T-cell (primary cell): ENCODE results near the gene PNCK. TPM values are rescaled to one million over a fixed set of nuclear protein-coding genes. Genes with fewer than 3 reads are reported as not detected.

Experiments
- ATAC-seq, 4 experiments: fragments of 200-7000 bp in 3 of 4; fragments of 150-1000 bp in 1 of 4; cut with Tn5 transposase; replicated peaks in 1 of 4; 1 replicate in 3 of 4; 2 replicates in 1 of 4; pipeline ENCODE4 v1.10.0; 2021; ENCODE audit warnings: moderate library complexity in 3 of 4, mild to moderate bottlenecking in 2 of 4, moderate number of reproducible peaks in 1 of 4
- CTCF ChIA-PET, 2 donors: fragments of 300-600 bp; sonication (Branson Sonifier 250); formaldehyde crosslinking; loops; one replicate each; lab custom pipeline; 2022; ENCODE audit warnings: antibody characterized with exemption in 2 of 2; lab: Charles Lee
- POLR2A ChIA-PET, 2 donors: fragments of 300-600 bp; sonication (Branson Sonifier 250); formaldehyde crosslinking; loops; one replicate each; lab custom pipeline; 2022; ENCODE audit warnings: antibody characterized with exemption in 2 of 2; lab: Charles Lee
- DNase-seq, 35 experiments: peaks; one replicate each; pipeline versions ENCODE4 v3.0.0 to v3.0.0-alpha.2; 2013 to 2023
- H3K27ac ChIP-seq: one replicate; pipeline ENCODE4 v1.5.1; 2013; ENCODE audit warnings: low read length
- H3K27me3 ChIP-seq, 2 experiments: replicated peaks in 1 of 2; 1 replicate in 1 of 2; 2 replicates in 1 of 2; pipeline versions ENCODE4 v1.6.1 to v1.7.0; 2013; ENCODE audit warnings: low read length in 1 of 2, mixed read lengths in 1 of 2; ENCODE audit not compliant: control insufficient read depth in 2 of 2, insufficient read depth in 2 of 2; ENCODE audit errors: extremely low read depth in 1 of 2
- H3K36me3 ChIP-seq, 2 donors: 1 replicate in 1 of 2; 2 replicates in 1 of 2; pipeline versions ENCODE4 v1.6.1 to v1.7.0; 2013; ENCODE audit warnings: low read length in 1 of 2; ENCODE audit not compliant: control insufficient read depth in 2 of 2, insufficient read depth in 1 of 2; ENCODE audit errors: extremely low read depth in 1 of 2
- H3K4me1 ChIP-seq, 2 experiments: 1 replicate in 1 of 2; 2 replicates in 1 of 2; pipeline versions ENCODE4 v1.6.1 to v1.7.0; 2013; ENCODE audit warnings: low read length in 2 of 2, mixed read lengths in 1 of 2; ENCODE audit not compliant: insufficient read depth in 2 of 2, control insufficient read depth in 1 of 2; ENCODE audit errors: extremely low read depth in 1 of 2
- H3K4me3 ChIP-seq, 2 donors: 1 replicate in 1 of 2; 2 replicates in 1 of 2; pipeline versions ENCODE4 v1.5.1 to v1.7.0; 2013; ENCODE audit warnings: mild to moderate bottlenecking in 2 of 2, low read length in 1 of 2, moderate library complexity in 1 of 2; ENCODE audit not compliant: control insufficient read depth in 1 of 2; ENCODE audit errors: extremely low read depth in 1 of 2
- H3K9me3 ChIP-seq: 2 replicates; pipeline ENCODE4 v1.7.0; 2013
- H3K27ac Mint-ChIP-seq, 2 donors: one replicate each; pipeline ENCODE4 v1.8.0; 2020 to 2021; ENCODE audit warnings: mild to moderate bottlenecking in 2 of 2, mixed read lengths in 2 of 2
- H3K27me3 Mint-ChIP-seq, 2 donors: one replicate each; pipeline ENCODE4 v1.8.0; 2021 to 2022; ENCODE audit warnings: mixed read lengths in 2 of 2
- H3K36me3 Mint-ChIP-seq: one replicate; pipeline ENCODE4 v1.8.0; 2021; ENCODE audit warnings: mixed read lengths
- H3K4me1 Mint-ChIP-seq, 3 donors: one replicate each; pipeline ENCODE4 v1.8.0; 2020 to 2022; ENCODE audit warnings: mixed read lengths in 3 of 3, mild to moderate bottlenecking in 1 of 3
- H3K4me3 Mint-ChIP-seq, 3 donors: one replicate each; pipeline ENCODE4 v1.8.0; 2020 to 2022; ENCODE audit warnings: mild to moderate bottlenecking in 3 of 3, mixed read lengths in 3 of 3, moderate library complexity in 3 of 3
- H3K9me3 Mint-ChIP-seq, 3 donors: one replicate each; pipeline ENCODE4 v1.8.0; 2020 to 2022; ENCODE audit warnings: mixed read lengths in 3 of 3
- WGBS: methylation state at CpG from one replicate; pipeline ENCODE4 v1.1.5; 2013; ENCODE audit warnings: missing lambda C conversion rate; ENCODE audit not compliant: insufficient coverage; 5-methylcytosine and 5-hydroxymethylcytosine counted together
- total RNA-seq, 35 experiments: library from RNA in 6 of 35; stranded (reverse) in 6 of 35; fragments of 120-200 nt in 1 of 35; gene quantifications; one replicate each; pipeline versions ENCODE4 v1.2.1 to v1.2.4 and lab custom pipeline; 2013 to 2026

Gene PNCK
- total RNA-seq, 5 donors from 2014 or later (not counting 1 experiment from before 2014, with no cell fraction given): 1.0 TPM; not detected in 4

DNA sequence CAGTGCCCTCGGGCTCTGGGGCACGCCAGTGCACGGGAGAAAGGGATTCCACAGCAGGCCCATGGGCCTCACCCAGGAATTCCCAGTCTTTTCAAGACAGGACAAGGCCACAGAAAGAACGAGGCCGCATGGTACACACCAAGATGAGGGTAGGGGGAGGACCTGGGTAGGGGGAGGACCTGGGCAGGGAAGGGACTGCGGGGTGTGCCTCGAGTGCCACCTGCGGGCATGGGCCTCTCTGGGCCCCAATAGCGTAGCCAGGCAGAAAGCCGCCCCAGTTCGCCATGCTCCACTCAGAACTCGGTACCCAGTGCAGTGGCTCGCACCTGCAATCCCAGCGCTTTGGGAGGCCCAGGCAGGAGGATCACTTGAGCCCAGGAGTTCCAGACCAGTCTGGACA, 40.6 kb downstream of the PNCK start:
- H3K27me3 ChIP-seq: peaks cover 0 to 4% of the 10 kb centered on the region in 2 experiments
- H3K4me1 Mint-ChIP-seq: no peaks in the 10 kb centered on the region
- H3K27me3 Mint-ChIP-seq: peaks cover 0 to 15% of the 10 kb centered on the region in 2 donors
- no peaks in the 10 kb centered on the region for H3K36me3 ChIP-seq
- no peak overlapping the region for H3K27ac Mint-ChIP-seq
- DNase-seq: peak in 1 of 35 experiments; percentile 2
- no peak overlapping the region for H3K4me3 Mint-ChIP-seq
- H3K27ac ChIP-seq: no peak overlapping the region
- POLR2A ChIA-PET: no interaction called here
- H3K9me3 Mint-ChIP-seq: peaks cover 0 to 5% (median 5%) of the 10 kb centered on the region in 3 donors
- no peak for ATAC-seq
- no peaks in the 10 kb centered on the region for H3K9me3 ChIP-seq
- 83% methylated on average over 7 of the region's 14 CpGs for WGBS
- no peak overlapping the region for H3K4me3 ChIP-seq
- CTCF ChIA-PET: no interaction called here
- H3K36me3 Mint-ChIP-seq: peaks cover 4% of the 10 kb centered on the region
- H3K4me1 ChIP-seq: no peaks in the 10 kb centered on the region

DNA sequence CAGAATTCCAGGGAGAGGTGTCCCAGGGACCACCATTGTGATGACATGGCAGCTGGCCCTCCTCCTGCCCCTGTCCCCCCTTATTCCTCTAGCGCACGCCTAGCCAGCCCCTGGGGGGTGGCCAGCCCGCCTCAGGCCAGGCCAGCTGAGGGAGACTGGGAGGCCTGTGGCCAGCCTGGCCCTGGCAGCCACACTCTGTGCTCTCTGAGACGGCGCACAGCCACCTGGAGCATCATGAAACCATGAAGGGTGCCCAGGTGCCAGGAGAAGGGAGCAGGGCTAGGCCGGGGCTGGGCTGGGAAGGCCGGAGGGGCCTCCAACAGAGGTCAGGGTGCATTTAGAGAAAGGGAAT, 41.0 kb downstream of the PNCK start:
- no peaks in the 10 kb centered on the region for H3K9me3 ChIP-seq
- no peak for DNase-seq
- ChIA-PET POLR2A (no interaction called here), CTCF (no interaction called here)
- H3K4me3 ChIP-seq: no peak overlapping the region
- 67% methylated on average over 1 of the region's 7 CpGs for WGBS
- H3K27ac ChIP-seq: no peak overlapping the region
- no peak overlapping the region for H3K4me3 Mint-ChIP-seq
- no peaks in the 10 kb centered on the region for H3K4me1 Mint-ChIP-seq
- H3K36me3 ChIP-seq: no peaks in the 10 kb centered on the region
- no peak overlapping the region for H3K27ac Mint-ChIP-seq
- H3K9me3 Mint-ChIP-seq: peaks cover 0 to 5% (median 5%) of the 10 kb centered on the region in 3 donors
- H3K36me3 Mint-ChIP-seq: peaks cover 4% of the 10 kb centered on the region
- H3K27me3 ChIP-seq: no peaks in the 10 kb centered on the region
- H3K27me3 Mint-ChIP-seq: peaks cover 0 to 15% of the 10 kb centered on the region in 2 donors
- ATAC-seq: no peak
- H3K4me1 ChIP-seq: no peaks in the 10 kb centered on the region

DNA sequence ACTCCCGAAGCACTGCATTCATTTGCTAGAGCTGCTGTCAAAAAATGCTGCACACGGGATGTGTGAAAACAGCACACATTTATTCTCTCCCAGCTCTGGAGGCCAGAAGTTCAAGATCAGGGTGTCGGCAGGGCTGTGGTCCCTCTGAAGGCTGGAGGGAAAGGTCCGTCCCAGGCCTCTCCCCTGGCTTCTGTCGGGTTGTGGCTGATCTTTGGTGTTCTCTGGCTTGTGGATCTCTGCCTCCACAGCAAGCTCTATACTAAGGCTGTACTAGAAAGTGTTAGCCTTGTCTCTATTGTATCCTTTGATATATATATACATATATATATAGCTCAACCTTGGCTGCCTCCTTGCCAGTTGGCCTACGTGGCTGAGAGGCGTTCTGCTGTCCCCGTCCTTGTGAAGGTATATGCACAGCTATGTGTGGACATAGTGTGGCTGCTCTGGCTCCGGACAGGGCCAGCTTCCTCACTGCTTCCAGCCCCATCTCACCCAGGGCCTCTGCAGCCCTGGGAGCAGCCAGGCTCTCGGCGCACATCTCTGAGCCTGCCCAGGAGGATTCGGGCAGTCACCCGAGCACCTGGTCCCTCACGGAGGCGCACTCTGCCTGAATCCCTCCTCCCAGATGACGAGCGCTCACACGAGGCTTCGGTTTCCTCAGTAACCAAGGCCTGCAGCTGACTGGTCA, 41.6 kb downstream of the PNCK start:
- CTCF ChIA-PET: interaction anchor here in 1 of 2 donors (0.6 kb wide), 1 partner anchor 21 kb away, joined by 3 read pairs; no protein-coding TSS in a partner anchor
- H3K36me3 Mint-ChIP-seq: peaks cover 4% of the 10 kb centered on the region
- no peak for DNase-seq

DNA sequence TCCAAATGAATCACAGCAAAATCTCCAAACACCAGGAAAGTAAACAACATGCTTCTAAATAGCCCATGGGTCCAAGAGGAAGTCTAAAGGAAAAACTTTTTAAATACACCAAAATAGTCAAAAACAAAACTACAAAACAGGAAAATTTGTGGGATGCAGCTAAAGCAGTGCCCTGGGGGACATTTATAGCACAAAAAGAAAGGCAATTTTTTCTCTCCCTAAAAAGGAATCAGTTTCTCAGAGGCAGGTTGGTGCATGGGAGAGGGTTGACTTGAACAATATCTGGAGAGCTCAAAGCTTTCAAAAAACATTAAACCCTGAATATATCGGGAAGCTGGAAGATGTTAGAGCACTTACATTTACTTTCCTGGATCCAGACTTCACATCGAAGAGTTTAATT, 42.3 kb downstream of the PNCK start:
- WGBS: 100% methylated on average over 2 of the region's 2 CpGs
- H3K4me3 ChIP-seq: no peak overlapping the region
- H3K4me3 Mint-ChIP-seq: no peak overlapping the region
- H3K27me3 Mint-ChIP-seq: peaks cover 0 to 15% of the 10 kb centered on the region in 2 donors
- ChIA-PET CTCF (no interaction called here), POLR2A (no interaction called here)
- H3K36me3 ChIP-seq: no peaks in the 10 kb centered on the region
- peaks cover 4% of the 10 kb centered on the region for H3K36me3 Mint-ChIP-seq
- H3K27ac ChIP-seq: no peak overlapping the region
- no peaks in the 10 kb centered on the region for H3K4me1 ChIP-seq
- DNase-seq (no peak), ATAC-seq (no peak)
- H3K4me1 Mint-ChIP-seq: no peaks in the 10 kb centered on the region
- no peaks in the 10 kb centered on the region for H3K27me3 ChIP-seq
- peaks cover 0 to 5% (median 5%) of the 10 kb centered on the region in 3 donors for H3K9me3 Mint-ChIP-seq
- no peak overlapping the region for H3K27ac Mint-ChIP-seq
- H3K9me3 ChIP-seq: no peaks in the 10 kb centered on the region

More for the DNA sequence above, 41.6 kb downstream of the PNCK start:
- H3K27me3 ChIP-seq: no peaks in the 10 kb centered on the region
- peaks cover 0 to 5% (median 5%) of the 10 kb centered on the region in 3 donors for H3K9me3 Mint-ChIP-seq
- peaks cover 0 to 15% of the 10 kb centered on the region in 2 donors for H3K27me3 Mint-ChIP-seq
- no peaks in the 10 kb centered on the region for H3K4me1 Mint-ChIP-seq
- no peaks in the 10 kb centered on the region for H3K4me1 ChIP-seq
- WGBS: 92% methylated on average over 8 of the region's 19 CpGs
- H3K4me3 Mint-ChIP-seq: no peak overlapping the region
- H3K4me3 ChIP-seq: no peak overlapping the region
- H3K27ac Mint-ChIP-seq: no peak overlapping the region
- POLR2A ChIA-PET: no interaction called here
- no peaks in the 10 kb centered on the region for H3K36me3 ChIP-seq
- no peak overlapping the region for H3K27ac ChIP-seq
- H3K9me3 ChIP-seq: no peaks in the 10 kb centered on the region
- no peak for ATAC-seq

DNA sequence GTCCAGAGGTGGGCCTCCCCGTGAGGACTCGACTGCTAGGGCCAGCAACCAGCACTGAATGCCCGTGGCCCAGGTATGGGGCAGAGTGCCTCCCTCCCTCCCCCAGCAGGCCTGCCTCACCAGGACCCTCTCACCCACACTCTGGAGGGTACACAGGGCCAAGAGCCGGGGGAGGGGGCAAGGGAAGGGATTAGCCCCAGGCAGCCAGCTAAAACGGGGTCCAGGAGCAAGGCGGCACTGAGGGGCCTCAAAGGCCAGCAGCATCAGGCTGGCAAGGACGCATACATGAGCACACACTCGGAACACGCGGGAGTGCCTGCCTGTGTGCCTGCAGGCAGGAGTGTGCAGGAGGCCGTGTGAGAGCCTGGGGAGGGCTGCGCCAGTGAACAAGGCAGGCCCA, 44.9 kb downstream of the PNCK start:
- no peak overlapping the region for H3K27ac ChIP-seq
- no peaks in the 10 kb centered on the region for H3K9me3 ChIP-seq
- Mint-ChIP-seq H3K4me3 (no peak overlapping the region), H3K36me3 (peaks cover 4% of the 10 kb centered on the region), H3K4me1 (no peaks in the 10 kb centered on the region), H3K27ac (no peak overlapping the region), H3K27me3 (peaks cover 2 to 5% of the 10 kb centered on the region in 2 donors), H3K9me3 (peaks cover 0 to 5% (median 5%) of the 10 kb centered on the region in 3 donors)
- no CpG with 5 or more reads among the region's 12 CpGs for WGBS
- DNase-seq (peak in 1 of 35 experiments; percentile 8), ATAC-seq (no peak)
- ChIA-PET POLR2A (no interaction called here), CTCF (no interaction called here)
- peaks cover 0 to 10% of the 10 kb centered on the region in 2 experiments for H3K27me3 ChIP-seq
- H3K4me3 ChIP-seq: no peak overlapping the region
- no peaks in the 10 kb centered on the region for H3K4me1 ChIP-seq
- H3K36me3 ChIP-seq: no peaks in the 10 kb centered on the region

DNA sequence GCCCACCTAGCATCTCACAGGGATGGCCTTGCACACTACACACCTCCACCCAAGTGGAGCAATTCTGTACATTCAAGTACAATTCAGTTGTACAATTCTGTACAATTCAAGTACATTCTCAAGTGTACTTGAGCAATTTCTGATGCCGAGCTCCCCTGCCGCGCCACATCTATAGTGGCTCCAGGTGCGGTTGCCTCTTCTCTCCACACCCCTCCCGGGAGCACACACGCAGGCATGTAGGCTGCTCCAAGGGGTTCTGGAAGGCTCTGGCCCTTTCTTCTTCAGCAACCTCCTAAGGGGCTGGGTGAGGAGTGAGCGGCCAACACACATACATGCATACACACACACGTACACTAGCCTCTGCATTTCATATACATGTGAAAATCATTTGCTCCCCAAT, 45.5 kb downstream of the PNCK start:
- DNase-seq: no peak

More for the DNA sequence above, 45.5 kb downstream of the PNCK start:
- no peak overlapping the region for H3K4me3 Mint-ChIP-seq
- H3K27me3 Mint-ChIP-seq: peaks cover 3 to 5% of the 10 kb centered on the region in 2 donors
- ChIA-PET POLR2A (no interaction called here), CTCF (no interaction called here)
- H3K9me3 ChIP-seq: no peaks in the 10 kb centered on the region
- no peak overlapping the region for H3K27ac ChIP-seq
- peaks cover 0 to 5% (median 5%) of the 10 kb centered on the region in 3 donors for H3K9me3 Mint-ChIP-seq
- WGBS: no CpG with 5 or more reads among the region's 8 CpGs
- no peaks in the 10 kb centered on the region for H3K4me1 ChIP-seq
- H3K4me1 Mint-ChIP-seq: no peaks in the 10 kb centered on the region
- ATAC-seq: no peak
- no peak overlapping the region for H3K27ac Mint-ChIP-seq
- no peak overlapping the region for H3K4me3 ChIP-seq
- H3K27me3 ChIP-seq: peaks cover 0 to 15% of the 10 kb centered on the region in 2 experiments
- peaks cover 4% of the 10 kb centered on the region for H3K36me3 Mint-ChIP-seq
- H3K36me3 ChIP-seq: no peaks in the 10 kb centered on the region
